Measurements from ENCODE around the gene NDUFA8.
A peak's percentile ranks its signal among the peaks of the same experiment; 100 is the strongest.

Gene NDUFA8

GRCh38 chr9:122134822-122135528, 24.6 kb downstream of the NDUFA8 start:
- peak; percentile 59 for DNase-seq (ENCODE audit: low spot score)

- no peak for DNase-seq (ENCODE audit: low spot score)
Measured at GRCh38 chr9:122133984-122134535, 25.5 kb downstream of the NDUFA8 start.

DNA sequence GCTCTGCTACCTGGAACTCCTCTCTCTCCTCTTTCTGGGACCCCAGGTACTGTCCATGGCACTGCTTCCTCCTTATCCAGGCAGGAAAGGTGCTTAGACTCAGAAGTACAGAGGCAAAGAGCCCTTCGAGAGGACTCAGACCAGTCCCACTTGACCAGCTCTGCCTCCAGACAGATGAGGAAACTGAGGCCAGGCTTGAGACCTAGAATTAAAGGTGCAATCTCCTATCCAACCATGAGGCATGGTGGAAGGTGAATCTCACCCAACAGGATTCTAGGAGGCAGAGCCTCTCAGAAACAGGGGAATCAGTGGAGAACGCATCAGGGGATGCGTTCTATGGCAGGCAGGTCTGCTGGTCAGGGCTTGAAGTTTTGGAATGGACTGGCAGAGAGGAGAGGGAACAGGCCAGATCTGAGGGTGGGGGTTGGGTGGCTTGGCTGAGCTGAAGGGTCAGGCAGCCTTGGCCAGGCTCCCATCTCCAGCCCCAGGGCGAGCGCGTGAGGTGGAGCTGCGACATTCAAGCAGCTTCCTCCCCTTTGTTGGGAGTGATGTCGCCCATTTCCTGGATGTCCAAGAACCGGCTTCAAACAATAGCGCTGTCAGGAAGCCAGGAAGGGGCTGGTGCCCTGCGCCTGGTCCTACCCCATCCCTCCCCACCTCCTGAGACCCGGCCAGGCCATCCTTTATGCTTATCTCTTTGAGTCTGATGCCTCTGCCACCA, 26.2 kb downstream of the NDUFA8 start:
- DNase-seq (ENCODE audit: low spot score) = no peak

GRCh38 chr9:122132539-122132938, 27.0 kb downstream of the NDUFA8 start:
- DNase-seq (ENCODE audit: low spot score) = no peak

GRCh38 chr9:122131401-122132001, 28.1 kb downstream of the NDUFA8 start:
- DNase-seq (ENCODE audit: low spot score) = no peak

DNA sequence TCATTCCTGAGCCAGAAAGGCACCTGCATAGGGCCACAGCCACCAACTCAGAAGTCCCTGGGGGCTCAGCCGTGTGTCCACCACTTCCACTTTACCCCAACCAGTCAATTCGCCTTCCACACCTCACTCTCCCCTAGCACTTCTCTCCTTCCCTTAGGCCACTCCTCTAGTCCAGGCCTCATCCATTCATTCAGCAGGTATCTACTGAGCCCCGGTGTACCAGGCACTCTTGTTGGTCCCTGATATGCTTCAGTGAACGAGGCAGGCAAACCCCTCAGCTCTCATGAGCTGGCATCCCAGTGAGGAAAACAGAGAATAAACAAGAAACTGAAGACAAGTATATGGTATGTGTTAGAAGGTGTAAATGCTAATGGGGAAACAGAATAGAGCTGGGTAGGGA, 28.7 kb downstream of the NDUFA8 start:
- no peak for DNase-seq (ENCODE audit: low spot score)

GRCh38 chr9:122129969-122130368, 29.6 kb downstream of the NDUFA8 start:
- DNase-seq (ENCODE audit: low spot score) = no peak

DNA sequence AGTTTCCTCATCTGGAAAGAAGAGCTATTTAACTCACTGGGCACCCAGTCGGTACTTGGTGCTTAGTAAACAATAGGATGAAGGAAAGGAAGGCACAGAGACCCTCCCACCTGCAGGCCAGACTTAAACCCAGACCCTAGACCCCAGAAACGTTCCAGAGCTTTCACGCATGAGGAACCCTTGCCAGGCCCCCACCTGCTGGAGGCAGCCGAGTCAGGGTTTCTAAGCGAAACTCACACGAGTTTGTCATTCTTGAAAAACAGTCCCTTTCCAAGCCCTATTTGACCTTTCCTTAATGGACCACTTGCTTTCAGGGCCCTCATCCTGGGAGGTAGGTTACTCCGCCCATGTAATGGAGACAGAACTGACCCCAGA, 30.6 kb downstream of the NDUFA8 start:
- DNase-seq (ENCODE audit: low spot score) = no peak

GRCh38 chr9:122128007-122128968, 31.3 kb downstream of the NDUFA8 start:
- no peak for DNase-seq (ENCODE audit: low spot score)

DNA sequence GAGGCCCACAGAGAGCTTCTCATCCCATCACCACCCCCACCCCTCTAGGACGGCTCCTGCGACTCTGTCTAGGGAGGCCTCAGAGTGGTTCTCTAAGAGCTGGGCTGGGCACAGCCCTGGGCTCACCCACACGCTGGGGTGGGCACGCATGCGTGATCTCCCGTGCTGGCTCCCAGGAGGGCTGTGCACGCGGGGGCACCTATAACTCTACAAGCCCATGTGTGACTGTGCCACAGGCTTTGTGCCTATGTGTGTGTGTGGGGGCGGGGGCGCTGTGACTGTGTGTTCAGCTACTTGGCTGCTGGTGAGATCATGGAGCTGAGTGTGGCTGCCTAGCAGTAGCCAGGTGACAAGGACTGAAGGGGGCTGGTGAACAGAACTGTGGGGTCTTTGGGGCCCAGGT, 32.2 kb downstream of the NDUFA8 start:
- no peak for DNase-seq (ENCODE audit: low spot score)

GRCh38 chr9:122126331-122127261, 33.0 kb downstream of the NDUFA8 start:
- peak; percentile 89 for DNase-seq (ENCODE audit: low spot score)

GRCh38 chr9:122125509-122126330, 33.9 kb downstream of the NDUFA8 start:
- DNase-seq (ENCODE audit: low spot score) = peak; percentile 50

DNA sequence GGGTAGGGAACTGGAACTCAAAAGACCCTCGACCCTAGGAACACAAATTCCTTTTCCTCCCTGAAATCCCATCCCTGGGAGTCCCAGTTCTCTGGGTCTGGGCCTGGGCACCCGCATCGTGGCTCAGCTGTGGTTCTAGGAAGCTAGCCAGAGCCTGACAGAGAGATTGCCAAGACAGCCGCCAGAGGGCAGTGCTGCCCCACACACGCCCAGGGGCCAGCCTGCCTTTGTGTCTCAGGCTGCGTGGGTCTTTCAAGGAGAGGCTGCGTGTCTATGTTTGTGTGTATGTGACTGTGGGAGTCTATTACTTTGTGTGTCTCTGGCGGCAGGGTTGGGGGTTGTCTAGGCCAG, 34.4 kb downstream of the NDUFA8 start:
- peak; percentile 94 for DNase-seq (ENCODE audit: low spot score)

- DNase-seq (ENCODE audit: low spot score) = no peak
Measured at GRCh38 chr9:122124528-122124927, 35.1 kb downstream of the NDUFA8 start.

DNA sequence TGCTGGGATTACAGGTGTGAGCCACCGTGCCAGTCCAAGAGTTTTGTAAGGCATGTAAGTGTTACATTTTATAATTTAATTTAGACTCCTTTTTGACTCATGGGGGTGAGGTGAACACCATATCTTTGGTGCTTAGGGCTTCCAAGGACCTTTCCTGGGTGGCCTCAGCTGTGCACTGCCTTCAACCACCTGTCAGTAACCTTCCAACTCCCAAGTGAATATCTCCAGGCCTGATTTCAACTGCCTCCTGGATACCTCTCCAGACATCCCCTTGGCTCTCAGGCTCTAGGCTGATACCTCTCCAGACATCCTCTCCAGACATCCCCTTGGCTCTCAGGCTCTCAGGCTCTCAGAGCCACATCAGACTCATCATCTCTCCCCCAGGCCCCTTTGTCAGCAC, 35.5 kb downstream of the NDUFA8 start:
- no peak for DNase-seq (ENCODE audit: low spot score)

- peak; percentile 90 for DNase-seq (ENCODE audit: low spot score)
Measured at GRCh38 chr9:122122903-122123632, 36.5 kb downstream of the NDUFA8 start.

- DNase-seq (ENCODE audit: low spot score) = no peak
Measured at GRCh38 chr9:122122468-122122867, 37.1 kb downstream of the NDUFA8 start.

DNA sequence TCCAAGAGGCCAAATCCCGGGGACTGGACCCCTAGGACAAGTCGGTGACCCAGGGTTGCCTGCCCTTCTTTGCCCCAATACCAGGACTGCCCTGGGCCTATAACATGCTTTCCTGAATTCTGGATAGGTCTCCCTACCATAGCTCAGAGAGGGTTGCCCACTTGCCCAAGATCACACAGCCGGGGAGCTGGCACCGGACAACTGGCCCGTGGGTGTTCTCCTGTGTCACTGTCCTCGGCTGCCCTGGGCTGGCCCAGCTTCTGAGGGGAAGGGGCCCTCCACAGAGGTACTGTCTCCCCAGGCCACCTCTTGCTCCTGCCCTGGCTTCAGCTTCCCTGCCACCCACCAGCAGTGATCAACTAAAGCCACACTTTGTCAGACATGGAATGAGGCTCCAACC, 37.6 kb downstream of the NDUFA8 start:
- no peak for DNase-seq (ENCODE audit: low spot score)

- DNase-seq (ENCODE audit: low spot score) = no peak
Measured at GRCh38 chr9:122121391-122121790, 38.2 kb downstream of the NDUFA8 start.

Measured in hepatic stellate cell (primary cell).